ENCODE results near the gene MPL. TPM values are rescaled to one million over a fixed set of nuclear protein-coding genes. Genes with fewer than 3 reads are reported as not detected.

The MPL gene
- total and polyA plus RNA-seq, 7 donors = not detected

GRCh38 chr1:43305461-43305860 is 32.2 kb upstream of the MPL start:
- no peaks in the 10 kb centered on the region for H3K9me3 ChIP-seq
- TF ChIP-seq CTCF (IDR thresholded peaks at IDR 0.05) (no peak), POLR2A (IDR thresholded peaks at IDR 0.05) (no peak), EP300 (IDR thresholded peaks at IDR 0.05) (no peak), POLR2AphosphoS5 (IDR thresholded peaks at IDR 0.05) (no peak)
- H3K4me1 ChIP-seq = peaks cover 0 to 6% (median 2%) of the 10 kb centered on the region in 4 donors
- H3K4me3 ChIP-seq = no peak overlapping the region
- no peaks in the 10 kb centered on the region for H3K27me3 ChIP-seq
- H3K36me3 ChIP-seq = no peaks in the 10 kb centered on the region
- DNase-seq = peak; percentile 35
- H3K27ac ChIP-seq = no peak overlapping the region
- intact Hi-C loops (cut with DNase I) = no loop called here
- WGBS, 2 donors = 71% methylated on average over 3 of the region's 3 CpGs

- intact Hi-C loops (cut with DNase I) = no loop called here
- H3K27me3 ChIP-seq = no peaks in the 10 kb centered on the region
- DNase-seq = peak; percentile 29
- H3K36me3 ChIP-seq = no peaks in the 10 kb centered on the region
- H3K4me3 ChIP-seq = no peak overlapping the region
- 86 to 88% methylated on average over 6 of the region's 6 CpGs for WGBS, 2 donors
- peaks cover 0 to 6% (median 2%) of the 10 kb centered on the region in 4 donors for H3K4me1 ChIP-seq
- TF ChIP-seq EP300 (IDR thresholded peaks at IDR 0.05) (no peak), CTCF (IDR thresholded peaks at IDR 0.05) (no peak), POLR2A (IDR thresholded peaks at IDR 0.05) (no peak), POLR2AphosphoS5 (IDR thresholded peaks at IDR 0.05) (no peak)
- no peak overlapping the region for H3K27ac ChIP-seq
- H3K9me3 ChIP-seq = no peaks in the 10 kb centered on the region
These were observed 31.5 kb upstream of the MPL start for GRCh38 chr1:43305926-43306687.

- intact Hi-C loops (cut with DNase I) = no loop called here
- no peaks in the 10 kb centered on the region for H3K27me3 ChIP-seq
These were observed 30.7 kb upstream of the MPL start for GRCh38 chr1:43306688-43307457.

GRCh38 chr1:43307458-43308158 is 30.0 kb upstream of the MPL start:
- H3K4me3 ChIP-seq = no peak overlapping the region
- no peaks in the 10 kb centered on the region for H3K36me3 ChIP-seq
- TF ChIP-seq CTCF (IDR thresholded peaks at IDR 0.05) (no peak), POLR2AphosphoS5 (IDR thresholded peaks at IDR 0.05) (no peak), POLR2A (IDR thresholded peaks at IDR 0.05) (no peak), EP300 (IDR thresholded peaks at IDR 0.05) (no peak)
- intact Hi-C loops (cut with DNase I) = no loop called here
- WGBS, 2 donors = 92 to 94% methylated on average over 9 of the region's 9 CpGs
- no peak overlapping the region for H3K27ac ChIP-seq
- no peaks in the 10 kb centered on the region for H3K27me3 ChIP-seq
- DNase-seq = peak; percentile 48
- no peaks in the 10 kb centered on the region for H3K9me3 ChIP-seq
- peaks cover 0 to 6% (median 2%) of the 10 kb centered on the region in 4 donors for H3K4me1 ChIP-seq

More at GRCh38 chr1:43306688-43307457, 30.7 kb upstream of the MPL start:
- H3K36me3 ChIP-seq = no peaks in the 10 kb centered on the region
- no peak overlapping the region for H3K27ac ChIP-seq
- no peak overlapping the region for H3K4me3 ChIP-seq
- no peak for TF ChIP-seq CTCF (IDR thresholded peaks at IDR 0.05)
- no peak for TF ChIP-seq POLR2A (IDR thresholded peaks at IDR 0.05)
- TF ChIP-seq POLR2AphosphoS5 (IDR thresholded peaks at IDR 0.05) = no peak
- no peak for TF ChIP-seq EP300 (IDR thresholded peaks at IDR 0.05)
- peak; percentile 56 for DNase-seq
- whole genome bisulfite sequencing, 2 donors = 71 to 90% methylated on average over 17 of the region's 17 CpGs
- H3K9me3 ChIP-seq = no peaks in the 10 kb centered on the region
- H3K4me1 ChIP-seq = peaks cover 0 to 6% (median 2%) of the 10 kb centered on the region in 4 donors
